KOPT-K1 (cell line): ENCODE measurements around the gene PROZ.

ENCODE experiments used
- H3K27ac ChIP-seq: fragments of 200-600 bp; sonication (generic); 2 replicates; pipeline ENCODE4 v1.5.1; 2016; ENCODE audit warnings: antibody characterized with exemption, mild to moderate bottlenecking, low read depth, low read length; ENCODE audit not compliant: poor library complexity, severe bottlenecking
- H3K36me3 ChIP-seq: fragments of 200-600 bp; sonication (generic); 2 replicates; pipeline ENCODE4 v1.5.1; 2017; ENCODE audit warnings: antibody characterized with exemption, mild to moderate bottlenecking, low read length, moderate library complexity; ENCODE audit not compliant: insufficient read depth
- H3K9me3 ChIP-seq: fragments of 200-600 bp; sonication (generic); 2 replicates; pipeline ENCODE4 v1.5.1; 2017; ENCODE audit warnings: antibody characterized with exemption, low read length, mild to moderate bottlenecking; ENCODE audit not compliant: insufficient read depth, poor library complexity, severe bottlenecking

The PROZ gene

GRCh38 chr13:113207890-113208420, 49.5 kb downstream of the PROZ start:
- Histone ChIP-seq H3K36me3 (peaks cover 57% of the 10 kb centered on the region), H3K9me3 (no peaks in the 10 kb centered on the region), H3K27ac (peak overlapping the region; percentile 97)

GRCh38 chr13:113208421-113209335, 50.2 kb downstream of the PROZ start, which contains the start of gene PCID2:
Gene PCID2 (minus strand): TSS chr13:113208669. CDS start chr13:113208634, 35 bp downstream.
- H3K36me3 ChIP-seq, result peaks cover 59% of the 10 kb centered on the region
- no peaks in the 10 kb centered on the region for H3K9me3 ChIP-seq
- H3K27ac ChIP-seq, result peak within 1 kb of the TSS; percentile 97

- Histone ChIP-seq H3K27ac (peak within 1 kb of the TSS; percentile 97), H3K36me3 (peaks cover 59% of the 10 kb centered on the region), H3K9me3 (no peaks in the 10 kb centered on the region)
Measured at GRCh38 chr13:113209336-113209758, 50.9 kb downstream of the PROZ start, which contains the start of gene CUL4A. Gene CUL4A (plus strand): TSS chr13:113209613. CDS start chr13:113209628, 15 bp downstream.

- peaks cover 58% of the 10 kb centered on the region for H3K36me3 ChIP-seq
- H3K9me3 ChIP-seq, result no peaks in the 10 kb centered on the region
- peak overlapping the region; percentile 97 for H3K27ac ChIP-seq
Measured at GRCh38 chr13:113209759-113210421, 51.4 kb downstream of the PROZ start.

- Histone ChIP-seq H3K36me3 (peaks cover 50% of the 10 kb centered on the region), H3K27ac (no peak overlapping the region)
Measured at GRCh38 chr13:113210833-113211232, 52.4 kb downstream of the PROZ start.

GRCh38 chr13:113211774-113212173, 53.3 kb downstream of the PROZ start:
- Histone ChIP-seq H3K27ac (no peak overlapping the region), H3K9me3 (no peaks in the 10 kb centered on the region), H3K36me3 (peaks cover 41% of the 10 kb centered on the region)

More at GRCh38 chr13:113210833-113211232, 52.4 kb downstream of the PROZ start:
- H3K9me3 ChIP-seq, result no peaks in the 10 kb centered on the region

GRCh38 chr13:113216254-113217048, 58.0 kb downstream of the PROZ start:
- no peaks in the 10 kb centered on the region for H3K9me3 ChIP-seq
- H3K36me3 ChIP-seq, result peaks cover 68% of the 10 kb centered on the region
- H3K27ac ChIP-seq, result no peak overlapping the region

- Histone ChIP-seq H3K36me3 (peaks cover 70% of the 10 kb centered on the region), H3K9me3 (no peaks in the 10 kb centered on the region), H3K27ac (no peak overlapping the region)
Measured at GRCh38 chr13:113218586-113218985, 60.1 kb downstream of the PROZ start.

GRCh38 chr13:113219256-113219940, 61.0 kb downstream of the PROZ start:
- H3K36me3 ChIP-seq, result peaks cover 71% of the 10 kb centered on the region
- no peak overlapping the region for H3K27ac ChIP-seq
- H3K9me3 ChIP-seq, result no peaks in the 10 kb centered on the region

GRCh38 chr13:113220141-113220598, 61.7 kb downstream of the PROZ start:
- Histone ChIP-seq H3K9me3 (no peaks in the 10 kb centered on the region), H3K36me3 (peaks cover 74% of the 10 kb centered on the region), H3K27ac (no peak overlapping the region)

- no peaks in the 10 kb centered on the region for H3K9me3 ChIP-seq
- H3K27ac ChIP-seq, result no peak overlapping the region
- H3K36me3 ChIP-seq, result peaks cover 81% of the 10 kb centered on the region
Measured at GRCh38 chr13:113220877-113221276, 62.4 kb downstream of the PROZ start.
